ENCODE measurements around the gene HNRNPAB. TPM values are rescaled to one million over a fixed set of nuclear protein-coding genes. Genes with fewer than 3 reads are reported as not detected.
A peak's percentile ranks its signal among the peaks of the same experiment; 100 is the strongest.

HNRNPAB gene
- total RNA-seq, 1 donor = 40.9 TPM

DNA sequence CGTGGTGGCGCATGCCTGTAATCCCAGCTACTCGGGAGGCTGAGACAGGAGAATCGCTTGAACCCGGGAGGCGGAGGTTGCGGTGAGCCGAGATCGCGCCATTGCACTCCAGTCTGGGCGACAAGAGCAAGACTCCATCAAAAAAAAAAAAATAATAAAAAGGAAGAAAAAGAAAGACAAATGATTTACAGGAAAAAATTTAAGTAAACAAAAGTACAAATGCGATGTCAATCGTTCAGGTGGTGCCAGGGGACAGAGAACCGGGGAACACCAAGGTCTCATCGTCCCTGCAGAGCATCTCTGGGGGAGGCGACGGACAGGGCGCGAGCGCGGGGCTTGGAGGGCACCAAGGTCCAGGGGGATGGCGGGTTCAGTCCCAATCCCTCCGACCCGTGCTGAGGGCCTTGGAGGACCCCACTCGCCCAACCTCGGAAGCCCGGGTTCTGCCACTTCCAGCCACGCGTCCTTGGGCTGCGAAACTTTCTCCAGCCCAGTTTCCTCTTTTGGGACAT lies 607 bp upstream of the HNRNPAB start:
- H3K36me3 ChIP-seq (ENCODE audit: insufficient read depth, low read length) = peaks cover 31% of the 10 kb centered on the region
- peak overlapping the region; percentile 40 for H3K27ac ChIP-seq (ENCODE audit: low read depth, low read length)
- peak; percentile 88 for DNase-seq (ENCODE audit: insufficient read length, low spot score, missing footprints)
- H3K27me3 ChIP-seq (ENCODE audit: insufficient read depth, low read length) = no peaks in the 10 kb centered on the region
- peak overlapping the region; percentile 88 for H3K4me2 ChIP-seq (ENCODE audit: insufficient read depth, low read length)
- H3K4me1 ChIP-seq (ENCODE audit: insufficient read depth, low read length) = peaks cover 32% of the 10 kb centered on the region
- TF ChIP-seq, protein P1, sequence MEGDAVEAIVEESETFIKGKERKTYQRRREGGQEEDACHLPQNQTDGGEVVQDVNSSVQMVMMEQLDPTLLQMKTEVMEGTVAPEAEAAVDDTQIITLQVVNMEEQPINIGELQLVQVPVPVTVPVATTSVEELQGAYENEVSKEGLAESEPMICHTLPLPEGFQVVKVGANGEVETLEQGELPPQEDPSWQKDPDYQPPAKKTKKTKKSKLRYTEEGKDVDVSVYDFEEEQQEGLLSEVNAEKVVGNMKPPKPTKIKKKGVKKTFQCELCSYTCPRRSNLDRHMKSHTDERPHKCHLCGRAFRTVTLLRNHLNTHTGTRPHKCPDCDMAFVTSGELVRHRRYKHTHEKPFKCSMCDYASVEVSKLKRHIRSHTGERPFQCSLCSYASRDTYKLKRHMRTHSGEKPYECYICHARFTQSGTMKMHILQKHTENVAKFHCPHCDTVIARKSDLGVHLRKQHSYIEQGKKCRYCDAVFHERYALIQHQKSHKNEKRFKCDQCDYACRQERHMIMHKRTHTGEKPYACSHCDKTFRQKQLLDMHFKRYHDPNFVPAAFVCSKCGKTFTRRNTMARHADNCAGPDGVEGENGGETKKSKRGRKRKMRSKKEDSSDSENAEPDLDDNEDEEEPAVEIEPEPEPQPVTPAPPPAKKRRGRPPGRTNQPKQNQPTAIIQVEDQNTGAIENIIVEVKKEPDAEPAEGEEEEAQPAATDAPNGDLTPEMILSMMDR (IDR thresholded peaks at IDR 0.05; ENCODE audit: extremely low read depth, low read depth, low read length) = no peak
- peaks cover 34% of the 10 kb centered on the region for H4K20me1 ChIP-seq (ENCODE audit: insufficient read depth, low read length)
- H3K4me3 ChIP-seq (ENCODE audit: insufficient read depth, low read length) = peak overlapping the region; percentile 81
- peaks cover 47% of the 10 kb centered on the region for H3K79me2 ChIP-seq (ENCODE audit: insufficient read depth, low read length)
- no peaks in the 10 kb centered on the region for H3K9me3 ChIP-seq (ENCODE audit: low read depth, low read length)
- H2AFZ ChIP-seq (ENCODE audit: low read length) = peak overlapping the region; percentile 96

DNA sequence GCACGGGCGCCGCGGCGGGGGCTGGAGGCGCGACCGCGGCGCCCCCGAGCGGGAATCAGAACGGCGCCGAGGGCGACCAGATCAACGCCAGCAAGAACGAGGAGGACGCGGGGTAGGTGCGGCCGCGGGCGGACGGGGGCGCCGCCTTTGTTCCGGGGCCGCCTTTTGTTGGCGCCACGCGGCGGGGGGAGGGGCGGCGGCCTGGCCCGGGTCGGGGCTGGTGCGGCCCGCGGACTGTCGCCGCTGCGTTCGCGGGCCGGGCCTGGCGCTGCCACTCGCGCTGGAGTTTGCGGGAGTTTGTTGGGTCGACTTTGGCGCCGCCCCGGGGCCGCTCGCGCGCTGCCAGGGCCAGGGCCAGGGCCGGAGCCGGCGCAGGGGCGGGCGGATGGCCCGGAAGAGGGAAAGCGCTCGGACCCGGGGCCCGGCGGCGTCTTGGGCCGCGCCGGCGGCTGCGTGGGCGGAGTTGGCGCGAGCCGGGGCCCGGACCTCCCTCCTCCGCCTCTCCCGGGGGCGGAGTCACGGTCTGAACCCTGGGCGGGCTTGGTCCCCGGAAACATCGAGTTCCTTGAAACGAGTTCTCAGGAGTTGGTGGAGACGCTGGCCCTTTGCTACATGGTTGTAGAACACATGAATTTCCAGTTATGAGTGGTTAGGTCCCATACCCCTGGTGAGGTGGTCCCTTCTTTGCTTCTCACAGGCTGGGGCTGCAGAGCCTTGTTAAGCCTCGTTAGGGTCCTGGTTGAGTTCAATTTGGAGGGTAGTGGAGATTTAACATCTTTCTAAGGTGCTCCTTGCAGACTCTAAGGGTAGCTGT lies 809 bp downstream of the HNRNPAB start:
- DNase-seq (ENCODE audit: insufficient read length, low spot score, missing footprints) = peak; percentile 99
- H2AFZ ChIP-seq (ENCODE audit: low read length) = no peak overlapping the region

DNA sequence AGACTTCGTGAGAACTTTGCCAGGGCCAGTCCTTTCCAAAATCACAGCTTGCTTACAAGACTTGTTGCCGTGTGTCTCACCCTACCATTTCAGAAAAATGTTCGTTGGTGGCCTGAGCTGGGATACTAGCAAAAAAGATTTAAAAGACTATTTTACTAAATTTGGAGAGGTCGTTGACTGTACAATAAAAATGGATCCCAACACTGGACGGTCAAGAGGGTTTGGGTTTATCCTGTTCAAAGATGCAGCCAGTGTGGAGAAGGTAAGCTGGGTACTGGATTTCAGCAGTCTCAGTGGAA lies 1.4 kb downstream of the HNRNPAB start:
- Histone ChIP-seq H3K4me3 (ENCODE audit: insufficient read depth, low read length) (peak overlapping the region; percentile 81), H3K79me2 (ENCODE audit: insufficient read depth, low read length) (peaks cover 60% of the 10 kb centered on the region), H3K27me3 (ENCODE audit: insufficient read depth, low read length) (no peaks in the 10 kb centered on the region), H3K36me3 (ENCODE audit: insufficient read depth, low read length) (peaks cover 50% of the 10 kb centered on the region), H3K4me1 (ENCODE audit: insufficient read depth, low read length) (peaks cover 32% of the 10 kb centered on the region), H4K20me1 (ENCODE audit: insufficient read depth, low read length) (peaks cover 53% of the 10 kb centered on the region), H3K4me2 (ENCODE audit: insufficient read depth, low read length) (peak overlapping the region; percentile 88), H3K27ac (ENCODE audit: low read depth, low read length) (peak overlapping the region; percentile 40), H2AFZ (ENCODE audit: low read length) (no peak overlapping the region), H3K9me3 (ENCODE audit: low read depth, low read length) (no peaks in the 10 kb centered on the region)
- DNase-seq (ENCODE audit: insufficient read length, low spot score, missing footprints) = no peak
- TF ChIP-seq, protein P1 (IDR thresholded peaks at IDR 0.05; ENCODE audit: extremely low read depth, low read depth, low read length) = no peak

More for the DNA sequence above, 809 bp downstream of the HNRNPAB start:
- Histone ChIP-seq H3K4me2 (ENCODE audit: insufficient read depth, low read length) (peak overlapping the region; percentile 88), H3K4me1 (ENCODE audit: insufficient read depth, low read length) (peaks cover 32% of the 10 kb centered on the region), H4K20me1 (ENCODE audit: insufficient read depth, low read length) (peaks cover 48% of the 10 kb centered on the region), H3K36me3 (ENCODE audit: insufficient read depth, low read length) (peaks cover 45% of the 10 kb centered on the region), H3K4me3 (ENCODE audit: insufficient read depth, low read length) (peak overlapping the region; percentile 81), H3K79me2 (ENCODE audit: insufficient read depth, low read length) (peaks cover 60% of the 10 kb centered on the region), H3K27me3 (ENCODE audit: insufficient read depth, low read length) (no peaks in the 10 kb centered on the region), H3K27ac (ENCODE audit: low read depth, low read length) (peak overlapping the region; percentile 40), H3K9me3 (ENCODE audit: low read depth, low read length) (no peaks in the 10 kb centered on the region)
- TF ChIP-seq, protein P1 (IDR thresholded peaks at IDR 0.05; ENCODE audit: extremely low read depth, low read depth, low read length) = no peak
